ENCODE results near the gene TOMM20.

TOMM20 gene

DNA sequence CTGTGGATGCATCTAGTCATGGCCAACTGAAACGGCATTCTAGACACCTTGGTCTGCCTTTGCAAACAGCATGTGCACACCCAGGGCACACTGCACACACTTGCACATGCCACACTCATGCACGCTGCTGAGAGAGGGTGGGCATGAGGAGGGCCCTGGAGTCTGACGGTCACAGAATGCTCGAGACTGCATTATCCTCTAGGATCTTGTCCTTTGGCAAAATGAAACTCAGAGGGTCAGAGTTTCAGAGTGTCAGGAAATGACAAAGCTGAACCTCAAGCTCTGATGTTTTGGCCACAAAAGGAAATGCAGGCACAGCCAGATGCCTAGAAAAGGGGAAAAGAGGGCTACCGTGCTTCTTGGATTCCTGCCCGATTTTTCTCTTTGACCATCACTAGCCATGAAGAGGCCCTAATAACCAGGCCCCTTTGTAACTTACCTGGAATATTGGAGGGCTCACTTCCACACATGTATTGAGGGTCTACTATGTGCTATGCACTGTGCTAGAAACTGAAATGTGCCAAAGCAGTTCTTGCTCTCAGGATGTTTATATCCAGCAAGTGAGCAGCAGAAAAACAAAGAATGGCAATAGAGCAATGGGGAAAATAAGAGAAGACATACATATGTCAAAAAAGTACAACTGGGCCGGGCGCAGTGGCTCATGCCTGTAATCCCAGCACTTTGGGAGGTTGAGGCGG lies 65.4 kb downstream of the TOMM20 start:
- no peak for DNase-seq (ENCODE audit: low read depth)

DNA sequence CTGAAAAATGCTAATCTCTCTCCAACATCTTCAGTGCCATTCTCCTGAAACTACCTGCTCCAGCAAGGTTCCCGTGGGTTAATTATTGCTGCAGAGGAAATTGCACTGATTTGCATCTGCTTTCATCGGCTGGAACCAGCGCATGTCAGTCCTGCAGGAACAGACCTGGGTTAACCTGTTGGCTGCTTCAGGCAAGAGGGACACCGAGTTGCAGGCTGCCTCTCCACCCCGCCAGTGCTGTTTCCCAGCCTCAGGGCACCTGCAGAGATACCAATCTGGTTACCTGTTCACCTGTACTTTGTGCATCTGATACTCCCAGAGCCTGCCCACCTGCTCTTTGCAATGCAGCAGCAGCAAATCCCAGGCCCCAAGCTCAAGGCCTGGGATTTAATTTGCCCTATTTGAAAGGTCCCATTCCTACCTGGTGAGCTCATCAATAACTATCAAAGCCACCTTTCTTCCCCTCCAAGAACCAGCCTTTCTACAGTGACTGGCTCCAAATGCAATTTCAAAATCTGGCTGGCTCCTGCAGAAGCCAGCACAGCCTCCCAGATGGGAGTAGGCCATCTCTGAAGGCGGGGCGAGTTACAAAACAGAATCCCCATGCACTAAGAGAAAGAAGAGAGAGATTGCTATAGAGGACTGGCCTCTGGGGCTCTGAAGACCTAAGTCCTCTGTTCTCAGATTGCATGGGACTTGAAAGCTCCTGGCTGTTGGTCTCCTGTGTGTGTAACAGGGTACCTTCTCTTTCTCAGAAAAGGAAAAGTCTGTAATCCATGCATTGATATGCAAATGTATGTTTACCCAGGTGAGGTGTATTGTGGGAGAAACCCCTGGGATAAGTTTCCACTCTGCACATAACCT lies 67.8 kb downstream of the TOMM20 start:
- no peak for DNase-seq (ENCODE audit: low read depth)

Data from stimulated activated CD8-positive, alpha-beta memory T cell treated with anti-CD3 and anti-CD28 coated beads, Interleukin-12 subunit alpha, Interleukin-12 subunit beta, amount 100 ng/mL, for 1 hour (primary cell).